Mucosa of descending colon (tissue), 3 donors: ENCODE results near the gene ABCG2. TPM values are rescaled to one million over a fixed set of nuclear protein-coding genes. Genes with fewer than 3 reads are reported as not detected.

Experiments used
- ATAC-seq: fragments of 200-7000 bp; cut with Tn5 transposase; one replicate; pipeline ENCODE4 v1.9.1; 2020; ENCODE audit warnings: mild to moderate bottlenecking, moderate library complexity
- DNase-seq, 3 donors: peaks; one replicate each; pipeline ENCODE4 v3.0.0-alpha.2; 2020
- H3K36me3 ChIP-seq: fragments of 200-600 bp; one replicate; pipeline ENCODE4 v1.8.0; 2021; ENCODE audit warnings: low read depth, mild to moderate bottlenecking
- H3K4me1 ChIP-seq: fragments of 200-600 bp; one replicate; pipeline ENCODE4 v1.8.0; 2021; ENCODE audit warnings: low read depth, mild to moderate bottlenecking
- H3K4me3 ChIP-seq: fragments of 200-600 bp; one replicate; pipeline ENCODE4 v1.8.0; 2021; ENCODE audit warnings: mild to moderate bottlenecking
- H3K9me3 ChIP-seq: fragments of 200-600 bp; one replicate; pipeline ENCODE4 v1.8.0; 2021; ENCODE audit warnings: mild to moderate bottlenecking
- intact Hi-C, 2 donors: fragments of 100-400 bp; cut with DNase I in 1 of 2; cut with micrococcal nuclease in 1 of 2; formaldehyde crosslinking; loops; one replicate each; pipeline versions ENCODE4 v1.11.0 to v1.11.1; 2022; cut with DNase I, micrococcal nuclease
- total RNA-seq, 3 donors: library from RNA; stranded (reverse); fragmentation: NEBNext Ultra II Directional in 2 of 3; extraction: Animal tissue kit (Norgen Biotek cat#: 25700) in 2 of 3; gene quantifications; one replicate each; pipeline versions ENCODE4 v1.2.1 to v1.2.4, GENCODE V29; 2021 to 2023
- TF ChIP-seq, protein P1 (sequence below): fragments of 200-600 bp; IDR thresholded peaks from one replicate; pipeline ENCODE4 v1.8.0; 2022; ENCODE audit warnings: antibody characterized with exemption, mild to moderate bottlenecking
- donor health status: DM: no; HTN: no; CAD: no; lungs with moderate emphysema.
- donor health status: DM: no; HTN: no; CAD: no.
- donor health status: DM: no; HTN: yes; CAD: no.

ABCG2 gene
- total RNA-seq, 3 donors from 2014 or later = 17.7 to 64.4 (median 59.4) TPM

DNA sequence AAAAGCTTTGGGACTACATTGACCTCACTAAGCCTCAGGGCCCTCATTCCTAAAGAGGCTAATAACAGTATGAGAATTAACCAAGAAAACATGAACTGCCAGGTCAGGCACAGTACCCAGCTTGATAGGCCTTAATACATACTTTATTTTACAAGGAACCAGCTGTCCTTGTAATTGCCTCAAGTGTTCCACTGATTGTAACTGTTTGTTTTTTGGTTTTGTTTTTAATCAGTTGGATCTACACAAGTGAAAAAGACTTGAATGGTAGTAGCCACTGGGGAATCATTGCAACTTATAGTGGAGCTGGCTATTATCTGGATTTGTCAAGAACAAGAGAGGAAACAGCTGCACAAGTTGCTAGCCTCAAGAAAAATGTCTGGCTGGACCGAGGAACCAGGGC lies 115.4 kb downstream of the ABCG2 start:
- TF ChIP-seq, protein P1, sequence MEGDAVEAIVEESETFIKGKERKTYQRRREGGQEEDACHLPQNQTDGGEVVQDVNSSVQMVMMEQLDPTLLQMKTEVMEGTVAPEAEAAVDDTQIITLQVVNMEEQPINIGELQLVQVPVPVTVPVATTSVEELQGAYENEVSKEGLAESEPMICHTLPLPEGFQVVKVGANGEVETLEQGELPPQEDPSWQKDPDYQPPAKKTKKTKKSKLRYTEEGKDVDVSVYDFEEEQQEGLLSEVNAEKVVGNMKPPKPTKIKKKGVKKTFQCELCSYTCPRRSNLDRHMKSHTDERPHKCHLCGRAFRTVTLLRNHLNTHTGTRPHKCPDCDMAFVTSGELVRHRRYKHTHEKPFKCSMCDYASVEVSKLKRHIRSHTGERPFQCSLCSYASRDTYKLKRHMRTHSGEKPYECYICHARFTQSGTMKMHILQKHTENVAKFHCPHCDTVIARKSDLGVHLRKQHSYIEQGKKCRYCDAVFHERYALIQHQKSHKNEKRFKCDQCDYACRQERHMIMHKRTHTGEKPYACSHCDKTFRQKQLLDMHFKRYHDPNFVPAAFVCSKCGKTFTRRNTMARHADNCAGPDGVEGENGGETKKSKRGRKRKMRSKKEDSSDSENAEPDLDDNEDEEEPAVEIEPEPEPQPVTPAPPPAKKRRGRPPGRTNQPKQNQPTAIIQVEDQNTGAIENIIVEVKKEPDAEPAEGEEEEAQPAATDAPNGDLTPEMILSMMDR = no peak
- ATAC-seq = no peak
- H3K9me3 ChIP-seq = no peaks in the 10 kb centered on the region
- H3K4me1 ChIP-seq = no peaks in the 10 kb centered on the region
- intact Hi-C loops = no loop called here
- H3K4me3 ChIP-seq = no peak overlapping the region
- no peaks in the 10 kb centered on the region for H3K36me3 ChIP-seq
- DNase-seq = no peak

DNA sequence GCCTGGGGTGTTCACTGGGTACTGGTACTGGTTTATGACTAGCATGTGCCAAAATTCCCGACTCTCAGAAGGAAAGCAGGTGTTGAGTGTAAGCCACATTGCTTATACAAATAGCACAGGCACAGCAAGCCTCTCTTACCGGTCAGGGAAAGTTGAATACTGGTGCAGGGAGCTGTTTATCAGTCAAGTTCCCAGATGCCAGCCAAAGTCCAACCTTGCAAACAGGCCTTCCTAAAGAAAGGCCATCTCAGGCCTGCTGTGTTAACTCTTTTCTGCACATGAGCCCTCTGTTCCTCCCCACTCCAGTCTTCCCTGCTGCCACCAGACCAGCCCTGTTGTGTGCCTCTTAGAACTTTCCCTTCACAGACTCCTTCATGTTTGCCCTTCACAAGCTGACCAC lies 116.8 kb downstream of the ABCG2 start:
- DNase-seq (no peak), ATAC-seq (peak; percentile 65)
- TF ChIP-seq, protein P1 = no peak
- intact Hi-C loops = no loop called here
- Histone ChIP-seq H3K9me3 (no peaks in the 10 kb centered on the region), H3K36me3 (no peaks in the 10 kb centered on the region), H3K4me3 (no peak overlapping the region), H3K4me1 (no peaks in the 10 kb centered on the region)

DNA sequence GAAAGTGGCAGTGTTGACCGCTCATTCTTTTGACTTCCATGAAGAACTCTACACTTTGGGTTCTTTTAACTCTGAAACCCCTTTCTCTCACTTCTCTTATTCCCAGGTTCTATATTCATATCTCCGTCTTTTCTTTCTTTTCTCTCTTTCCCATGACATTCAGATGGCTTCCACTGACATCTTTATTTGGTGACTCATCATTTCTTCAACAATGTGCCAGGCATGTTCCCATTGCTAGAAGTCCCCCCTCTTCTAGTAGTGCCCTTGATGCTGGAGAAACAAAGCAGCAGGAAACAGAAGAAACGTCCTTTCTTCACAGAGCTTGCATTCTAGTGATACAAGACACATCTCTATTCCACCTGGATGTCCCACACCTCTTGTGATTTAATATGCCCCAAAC lies 117.7 kb downstream of the ABCG2 start:
- intact Hi-C loops = no loop called here
- Histone ChIP-seq H3K4me3 (no peak overlapping the region), H3K36me3 (no peaks in the 10 kb centered on the region), H3K4me1 (no peaks in the 10 kb centered on the region), H3K9me3 (no peaks in the 10 kb centered on the region)
- ATAC-seq (no peak), DNase-seq (no peak)
- TF ChIP-seq, protein P1 = no peak

Other genes with a start within 250 kb of the ABCG2 start
- 10 to 100 TPM in 1 of 3 donors, 1 to 10 TPM in 2; 1.4 to 27.6 (median 3.0) TPM for gene SPP1, start 182.9 kb downstream of the ABCG2 start, total RNA-seq
- gene PKD2, start 151.0 kb downstream of the ABCG2 start, total RNA-seq = 10 to 100 TPM in 1 of 3 donors, 1 to 10 TPM in 2; 7.0 to 53.3 (median 7.4) TPM
- 10 to 100 TPM in 1 of 3 donors, 1 to 10 TPM in 2; 7.4 to 12.8 (median 9.0) TPM for gene PPM1K, start 125.9 kb upstream of the ABCG2 start, total RNA-seq
- gene HERC6, start 220.2 kb upstream of the ABCG2 start, total RNA-seq = 1 to 10 TPM; 7.5 to 8.8 (median 8.2) TPM